PC-3 (cell line): ENCODE measurements around the gene TMEM184A. TPM values are rescaled to one million over a fixed set of nuclear protein-coding genes. Genes with fewer than 3 reads are reported as not detected.

Source experiments
- ATAC-seq: fragments of 200-7000 bp; cut with Tn5 transposase; 2 replicates; pipeline ENCODE4 v1.9.1; 2020; ENCODE audit warnings: mild to moderate bottlenecking, moderate library complexity
- BruUV-seq: library from RNA; stranded (reverse); fragments of 400-500 nt; replicated peaks from 2 replicates; lab custom pipeline; 2021; lab: Mats Ljungman, UMichigan
- CTCF ChIA-PET: fragments of 300-600 bp; sonication (Branson Sonifier 250); formaldehyde crosslinking; loops from one replicate; lab custom pipeline; 2022; ENCODE audit warnings: antibody characterized with exemption; lab: Charles Lee
- POLR2A ChIA-PET: fragments of 300-600 bp; sonication (Branson Sonifier 250); formaldehyde crosslinking; loops from one replicate; lab custom pipeline; 2022; ENCODE audit warnings: antibody characterized with exemption; ENCODE audit not compliant: unreplicated experiment; lab: Charles Lee
- DNase-seq: peaks from one replicate; pipeline ENCODE4 v3.0.0-alpha.2; 2015
- H2AFZ ChIP-seq: fragments of 300-600 bp; sonication (generic); 2 replicates; pipeline ENCODE4 v1.6.0; 2016; ENCODE audit warnings: antibody characterized with exemption, low read length
- H3F3A ChIP-seq: fragments of 300-600 bp; sonication (generic); one replicate; pipeline ENCODE4 v1.6.0; 2017; ENCODE audit warnings: antibody characterized with exemption, low read length, control low read depth, mild to moderate bottlenecking; ENCODE audit not compliant: unreplicated experiment
- H3K27ac ChIP-seq: fragments of 300-600 bp; sonication (generic); 2 replicates; pipeline ENCODE4 v1.5.1; 2016; ENCODE audit warnings: mild to moderate bottlenecking, low read length
- H3K27me3 ChIP-seq: fragments of 300-600 bp; sonication (generic); 2 replicates; pipeline ENCODE4 v1.6.1; 2016; ENCODE audit warnings: low read length, mixed read lengths
- H3K36me3 ChIP-seq: fragments of 300-600 bp; sonication (generic); 2 replicates; pipeline ENCODE4 v1.6.1; 2016; ENCODE audit warnings: low read depth, mixed run types, low read length, mixed read lengths
- H3K4me1 ChIP-seq: fragments of 300-600 bp; sonication (generic); 2 replicates; pipeline ENCODE4 v1.5.1; 2016; ENCODE audit warnings: low read length; ENCODE audit not compliant: insufficient read depth
- H3K4me2 ChIP-seq: fragments of 300-600 bp; sonication (generic); 2 replicates; pipeline ENCODE4 v1.6.0; 2016; ENCODE audit warnings: low read length
- H3K4me3 ChIP-seq: fragments of 300-600 bp; sonication (generic); 2 replicates; pipeline ENCODE4 v1.5.1; 2016; ENCODE audit warnings: mild to moderate bottlenecking, low read length, mixed read lengths
- H3K79me2 ChIP-seq: fragments of 300-600 bp; sonication (generic); 2 replicates; pipeline ENCODE4 v1.6.1; 2017; ENCODE audit warnings: low read length, mixed read lengths
- H3K9ac ChIP-seq: fragments of 300-600 bp; sonication (generic); 2 replicates; pipeline ENCODE4 v1.6.0; 2016; ENCODE audit warnings: mild to moderate bottlenecking, low read length
- H3K9me2 ChIP-seq: fragments of 300-600 bp; sonication (generic); replicated peaks from 2 replicates; pipeline ENCODE4 v1.6.1; 2016; ENCODE audit warnings: mixed run types, low read length, mixed read lengths
- H3K9me3 ChIP-seq: fragments of 300-600 bp; sonication (generic); 2 replicates; pipeline ENCODE4 v1.6.1; 2016; ENCODE audit warnings: low read length, mixed read lengths
- H4K20me1 ChIP-seq: fragments of 300-600 bp; sonication (generic); 2 replicates; pipeline ENCODE4 v1.6.1; 2016; ENCODE audit warnings: low read length, mixed read lengths
- CTCF ChIP-seq: fragments of 300-600 bp; sonication (generic); conservative IDR thresholded peaks from 2 replicates; pipeline ENCODE4 v1.5.1; 2017; ENCODE audit warnings: antibody characterized with exemption, low read depth, mild to moderate bottlenecking, low read length
- EZH2 ChIP-seq: fragments of 300-600 bp; sonication (generic); IDR thresholded peaks from one replicate; pipeline ENCODE4 v1.6.1; 2017; ENCODE audit warnings: antibody characterized with exemption, mild to moderate bottlenecking, low read length; ENCODE audit not compliant: unreplicated experiment
- EZH2phosphoT487 ChIP-seq: fragments of 300-600 bp; sonication (generic); IDR thresholded peaks from 2 replicates; pipeline ENCODE4 v1.6.1; 2018; ENCODE audit warnings: mild to moderate bottlenecking, antibody characterized with exemption, low read length, borderline replicate concordance
- intact Hi-C: fragments of 100-400 bp; cut with micrococcal nuclease; formaldehyde crosslinking; loops from 2 replicates; pipeline ENCODE4 v1.9.0; 2023
- total RNA-seq: library from RNA; depleted of rRNA; stranded (reverse); fragments of >200 nt; gene quantifications from 2 replicates; pipeline ENCODE4 v1.2.3, GENCODE V29; 2014

Gene TMEM184A
- total RNA-seq, 1 experiment from 2014 or later, result 23.1 TPM

- DNase-seq, result no peak
- BruUV-seq, result no TSS peak
- TF ChIP-seq EZH2phosphoT487, result no peak
- TF ChIP-seq CTCF, result no peak
- no peak for TF ChIP-seq EZH2
- Histone ChIP-seq H3K79me2 (no peaks in the 10 kb centered on the region), H3F3A (no peaks in the 10 kb centered on the region), H3K4me2 (no peak overlapping the region), H3K9me2 (no peaks in the 10 kb centered on the region), H3K27me3 (peaks cover 18% of the 10 kb centered on the region; the same call in 1 of the 2 replicates), H2AFZ (no peak overlapping the region), H3K4me3 (no peak overlapping the region), H3K27ac (no peak overlapping the region), H3K4me1 (no peaks in the 10 kb centered on the region), H3K9ac (no peak overlapping the region), H3K36me3 (no peaks in the 10 kb centered on the region), H4K20me1 (no peaks in the 10 kb centered on the region), H3K9me3 (no peaks in the 10 kb centered on the region)
- ChIA-PET POLR2A (no interaction called here), CTCF (no interaction called here)
- ATAC-seq, result no peak
- intact Hi-C loops, result no loop called here
These were observed 30.3 kb upstream of the TMEM184A start for GRCh38 chr7:1586126-1586826.

- no peak overlapping the region for H3K27ac ChIP-seq
- ChIA-PET POLR2A (interaction anchor here (0.6 kb wide), 1 partner anchor 357 kb away, joined by 3 read pairs; no protein-coding TSS in a partner anchor), CTCF (no interaction called here)
- no peaks in the 10 kb centered on the region for H3K9me2 ChIP-seq
- H3K27me3 ChIP-seq, result peaks cover 9% of the 10 kb centered on the region; the same call in 1 of the 2 replicates
- no peaks in the 10 kb centered on the region for H3K36me3 ChIP-seq
- TF ChIP-seq CTCF (no peak), EZH2 (no peak), EZH2phosphoT487 (no peak)
- no peaks in the 10 kb centered on the region for H3K4me1 ChIP-seq
- no peaks in the 10 kb centered on the region for H4K20me1 ChIP-seq
- no peak for ATAC-seq
- DNase-seq, result no peak
- no peak overlapping the region for H3K9ac ChIP-seq
- no peak overlapping the region for H2AFZ ChIP-seq
- no peaks in the 10 kb centered on the region for H3F3A ChIP-seq
- H3K79me2 ChIP-seq, result no peaks in the 10 kb centered on the region
- no peak overlapping the region for H3K4me3 ChIP-seq
- BruUV-seq, result no TSS peak
- intact Hi-C loops, result no loop called here
- no peak overlapping the region for H3K4me2 ChIP-seq
- H3K9me3 ChIP-seq, result no peaks in the 10 kb centered on the region
These were observed 29.4 kb upstream of the TMEM184A start for GRCh38 chr7:1585142-1585981.
